Measurements from ENCODE around the gene GRM7. TPM values are rescaled to one million over a fixed set of nuclear protein-coding genes. Genes with fewer than 3 reads are reported as not detected.

Gene GRM7
- total and polyA plus RNA-seq, 9 donors, result 0.18 to 0.85 (median 0.26) TPM; not detected in 3

- 92 to 94% (median 93%) methylated on average over 1 of the region's 1 CpG for WGBS, 3 donors
Measured at GRCh38 chr3:7650466-7650865, 789.6 kb downstream of the GRM7 start.

GRCh38 chr3:7651274-7651673, 790.4 kb downstream of the GRM7 start:
- Histone ChIP-seq H3K4me1 (ENCODE audit: insufficient read depth) (no peaks in the 10 kb centered on the region), H3K27ac (no peak overlapping the region), H3K36me3 (no peaks in the 10 kb centered on the region), H3K9me3 (no peaks in the 10 kb centered on the region), H3K4me3 (no peak overlapping the region), H3K27me3 (no peaks in the 10 kb centered on the region)
- WGBS, 3 donors, result 13 to 30% (median 27%) methylated on average over 2 of the region's 2 CpGs
- no peak for DNase-seq
- intact Hi-C loops (cut with DNase I), result no loop called here
- no peak for TF ChIP-seq EP300 (IDR thresholded peaks at IDR 0.05)
- no peak for TF ChIP-seq POLR2A (IDR thresholded peaks at IDR 0.05)
- no peak for TF ChIP-seq CTCF (IDR thresholded peaks at IDR 0.05)

More at GRCh38 chr3:7650466-7650865, 789.6 kb downstream of the GRM7 start:
- H3K27me3 ChIP-seq, result no peaks in the 10 kb centered on the region
- DNase-seq, result no peak
- no peaks in the 10 kb centered on the region for H3K4me1 ChIP-seq (ENCODE audit: insufficient read depth)
- no peak overlapping the region for H3K4me3 ChIP-seq
- no peak overlapping the region for H3K27ac ChIP-seq
- no peaks in the 10 kb centered on the region for H3K9me3 ChIP-seq
- no peaks in the 10 kb centered on the region for H3K36me3 ChIP-seq
- TF ChIP-seq CTCF (IDR thresholded peaks at IDR 0.05) (no peak), EP300 (IDR thresholded peaks at IDR 0.05) (no peak), POLR2A (IDR thresholded peaks at IDR 0.05) (no peak)
- intact Hi-C loops (cut with DNase I), result no loop called here

- Histone ChIP-seq H3K9me3 (no peaks in the 10 kb centered on the region), H3K4me3 (no peak overlapping the region), H3K36me3 (no peaks in the 10 kb centered on the region), H3K27me3 (no peaks in the 10 kb centered on the region), H3K4me1 (ENCODE audit: insufficient read depth) (peaks cover 5% of the 10 kb centered on the region), H3K27ac (no peak overlapping the region)
- DNase-seq, result no peak
- intact Hi-C loops (cut with DNase I), result no loop called here
- WGBS, 3 donors, result 16 to 25% (median 23%) methylated on average over 4 of the region's 4 CpGs
- no peak for TF ChIP-seq EP300 (IDR thresholded peaks at IDR 0.05)
- TF ChIP-seq CTCF (IDR thresholded peaks at IDR 0.05), result no peak
- TF ChIP-seq POLR2A (IDR thresholded peaks at IDR 0.05), result no peak
Measured at GRCh38 chr3:7657214-7658112, 796.5 kb downstream of the GRM7 start.

- intact Hi-C loops (cut with DNase I), result no loop called here
- H3K9me3 ChIP-seq, result no peaks in the 10 kb centered on the region
- H3K36me3 ChIP-seq, result no peaks in the 10 kb centered on the region
- no peak for DNase-seq
- 21 to 28% (median 22%) methylated on average over 3 of the region's 3 CpGs for WGBS, 3 donors
- peaks cover 5% of the 10 kb centered on the region for H3K4me1 ChIP-seq (ENCODE audit: insufficient read depth)
- H3K27me3 ChIP-seq, result no peaks in the 10 kb centered on the region
- TF ChIP-seq POLR2A (IDR thresholded peaks at IDR 0.05) (no peak), CTCF (IDR thresholded peaks at IDR 0.05) (no peak), EP300 (IDR thresholded peaks at IDR 0.05) (no peak)
- H3K27ac ChIP-seq, result no peak overlapping the region
- H3K4me3 ChIP-seq, result no peak overlapping the region
Measured at GRCh38 chr3:7658294-7658693, 797.4 kb downstream of the GRM7 start.
